ENCODE measurements around the gene HIF1AN. TPM values are rescaled to one million over a fixed set of nuclear protein-coding genes. Genes with fewer than 3 reads are reported as not detected.
A peak's percentile ranks its signal among the peaks of the same experiment; 100 is the strongest.

HIF1AN gene
- total RNA-seq, 1 experiment from 2014 or later = 83.1 TPM

GRCh38 chr10:100528921-100529474 is 6.7 kb upstream of the HIF1AN start:
- peaks cover 15% of the 10 kb centered on the region for H3K4me1 ChIP-seq (ENCODE audit: control insufficient read depth, insufficient read depth, low read length)
- DNase-seq (ENCODE audit: low read depth, low spot score) (no peak), ATAC-seq (no peak; the same call in none of the 2 replicates)
- no TSS peak for BruUV-seq (replicated peaks)
- H3K27me3 ChIP-seq (ENCODE audit: control insufficient read depth, insufficient read depth, low read length) = no peaks in the 10 kb centered on the region
- no peak for TF ChIP-seq POLR2AphosphoS5 (IDR thresholded peaks at IDR 0.05; ENCODE audit: low read depth, low read length)
- TF ChIP-seq SIN3A (IDR thresholded peaks at IDR 0.05; ENCODE audit: borderline replicate concordance, insufficient read depth, low read depth, low read length) = 0 out of 2 replicates have a peak, but pooled peaks have one; percentile 13
- no peaks in the 10 kb centered on the region for H3K9me3 ChIP-seq (ENCODE audit: control insufficient read depth, insufficient read depth, low read depth, low read length)
- peak overlapping the region; percentile 77 to 78 for H3K4me3 ChIP-seq (ENCODE audit: low read depth in 2 of 2, low read length in 2 of 2)
- in situ Hi-C loops (cut with HindIII; ENCODE audit: low pct_unique_long_range_greater_than_20kb, low sequenced_read_pairs) (no loop called here), intact Hi-C loops (cut with micrococcal nuclease; ENCODE audit: unreplicated experiment) (no loop called here)
- H3K27ac ChIP-seq (ENCODE audit: low read length) = peak overlapping the region; percentile 78
- H3K36me3 ChIP-seq (ENCODE audit: control insufficient read depth, insufficient read depth, low read length) = peaks cover 7% of the 10 kb centered on the region
- CTCF ChIA-PET = no interaction called here
- POLR2A ChIA-PET = interaction anchor here (0.7 kb wide), 1 partner anchor 103 kb away, joined by 4 read pairs; no protein-coding TSS in a partner anchor

GRCh38 chr10:100529475-100530298 is 6.1 kb upstream of the HIF1AN start, which contains the start of gene NDUFB8:
TSS of gene NDUFB8 (minus strand) at chr10:100529871. CDS start at chr10:100529851, 20 bp downstream.
- in situ Hi-C loops (cut with HindIII; ENCODE audit: low pct_unique_long_range_greater_than_20kb, low sequenced_read_pairs) (no loop called here), intact Hi-C loops (cut with micrococcal nuclease; ENCODE audit: unreplicated experiment) (no loop called here)
- POLR2A ChIA-PET = interaction anchor here (0.6 to 1.0 kb wide), 2 partner anchors 157 to 211 kb away, joined by 3 to 7 read pairs; no protein-coding TSS in a partner anchor
- peak; percentile 97 for ATAC-seq
- peak within 1 kb of the TSS; percentile 78 for H3K27ac ChIP-seq (ENCODE audit: low read length)
- H3K27me3 ChIP-seq (ENCODE audit: control insufficient read depth, insufficient read depth, low read length) = no peaks in the 10 kb centered on the region
- TF ChIP-seq TCF7L2 (IDR thresholded peaks at IDR 0.05; ENCODE audit: low read depth, low read length) (no peak), SIN3A (IDR thresholded peaks at IDR 0.05; ENCODE audit: borderline replicate concordance, insufficient read depth, low read depth, low read length) (peak; percentile 59; the same call in 1 of the 2 replicates), POLR2AphosphoS5 (IDR thresholded peaks at IDR 0.05; ENCODE audit: low read depth, low read length) (peak; percentile 91), REST (IDR thresholded peaks at IDR 0.05; ENCODE audit: insufficient read depth in 1 of 2, low read depth in 2 of 2, low read length in 1 of 2) (peak in 1 of 2 experiments; percentile 53; a peak in 1 of 4 replicates)
- TF ChIP-seq, protein P1, sequence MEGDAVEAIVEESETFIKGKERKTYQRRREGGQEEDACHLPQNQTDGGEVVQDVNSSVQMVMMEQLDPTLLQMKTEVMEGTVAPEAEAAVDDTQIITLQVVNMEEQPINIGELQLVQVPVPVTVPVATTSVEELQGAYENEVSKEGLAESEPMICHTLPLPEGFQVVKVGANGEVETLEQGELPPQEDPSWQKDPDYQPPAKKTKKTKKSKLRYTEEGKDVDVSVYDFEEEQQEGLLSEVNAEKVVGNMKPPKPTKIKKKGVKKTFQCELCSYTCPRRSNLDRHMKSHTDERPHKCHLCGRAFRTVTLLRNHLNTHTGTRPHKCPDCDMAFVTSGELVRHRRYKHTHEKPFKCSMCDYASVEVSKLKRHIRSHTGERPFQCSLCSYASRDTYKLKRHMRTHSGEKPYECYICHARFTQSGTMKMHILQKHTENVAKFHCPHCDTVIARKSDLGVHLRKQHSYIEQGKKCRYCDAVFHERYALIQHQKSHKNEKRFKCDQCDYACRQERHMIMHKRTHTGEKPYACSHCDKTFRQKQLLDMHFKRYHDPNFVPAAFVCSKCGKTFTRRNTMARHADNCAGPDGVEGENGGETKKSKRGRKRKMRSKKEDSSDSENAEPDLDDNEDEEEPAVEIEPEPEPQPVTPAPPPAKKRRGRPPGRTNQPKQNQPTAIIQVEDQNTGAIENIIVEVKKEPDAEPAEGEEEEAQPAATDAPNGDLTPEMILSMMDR (IDR thresholded peaks at IDR 0.05) = no peak
- CTCF ChIA-PET = interaction anchor here (0.5 kb wide), 1 partner anchor 148 kb away, joined by 3 read pairs; no protein-coding TSS in a partner anchor
- peak; percentile 64 for DNase-seq (ENCODE audit: low read depth, low spot score)
- H3K4me1 ChIP-seq (ENCODE audit: control insufficient read depth, insufficient read depth, low read length) = peaks cover 15% of the 10 kb centered on the region
- peaks cover 7% of the 10 kb centered on the region for H3K36me3 ChIP-seq (ENCODE audit: control insufficient read depth, insufficient read depth, low read length)
- H3K9me3 ChIP-seq (ENCODE audit: control insufficient read depth, insufficient read depth, low read depth, low read length) = no peaks in the 10 kb centered on the region
- H3K4me3 ChIP-seq (ENCODE audit: low read depth in 2 of 2, low read length in 2 of 2) = peak within 1 kb of the TSS; percentile 77 to 78
- BruUV-seq (replicated peaks) = no TSS peak

All from Panc1 (cell line).